Endothelial cell of umbilical vein (primary cell): Measurements from ENCODE around the gene KRTAP10-2. TPM values are rescaled to one million over a fixed set of nuclear protein-coding genes. Genes with fewer than 3 reads are reported as not detected.

ENCODE experiments used
- BruUV-seq: library from RNA; stranded (reverse); fragments of 400-500 nt; replicated peaks from 2 replicates; lab custom pipeline; 2021; lab: Mats Ljungman, UMichigan
- CTCF ChIA-PET: fragments of 300-600, 350-600 bp; sonication (Branson Sonifier 250); formaldehyde crosslinking; loops from one replicate; lab custom pipeline; 2021; ENCODE audit warnings: antibody characterized with exemption, inconsistent platforms; lab: Charles Lee
- POLR2A ChIA-PET: fragments of 300-600, 350-600 bp; sonication (Branson Sonifier 250); formaldehyde crosslinking; loops from one replicate; lab custom pipeline; 2021; ENCODE audit warnings: antibody characterized with exemption, inconsistent platforms; lab: Charles Lee
- DNase-seq: peaks from one replicate; pipeline ENCODE4 v3.0.0-alpha.2; 2011; ENCODE audit warnings: low read depth, low spot score
- FAIRE-seq: peaks from 2 replicates; lab custom pipeline; 2011; peaks lifted over from hg19 to GRCh38; lab: Jason Lieb, UNC
- H2AFZ ChIP-seq: 2 replicates; pipeline ENCODE4 v1.6.0; 2012; ENCODE audit warnings: low read depth, low read length, control low read depth, inconsistent platforms
- H3K27ac ChIP-seq: 2 replicates; pipeline ENCODE4 v1.5.1; 2011; ENCODE audit warnings: low read depth, mild to moderate bottlenecking, control low read depth, low read length, moderate library complexity; ENCODE audit not compliant: insufficient read depth
- H3K27me3 ChIP-seq, 2 experiments: 2 replicates each; pipeline versions ENCODE4 v1.6.0 to v1.6.1; 2011; ENCODE audit warnings: low read length in 2 of 2, mixed read lengths in 1 of 2; ENCODE audit not compliant: control insufficient read depth in 2 of 2, insufficient read depth in 2 of 2
- H3K36me3 ChIP-seq, 2 experiments: 2 replicates in 1 of 2; 3 replicates in 1 of 2; pipeline ENCODE4 v1.5.1; 2011; ENCODE audit warnings: low read length in 2 of 2, mild to moderate bottlenecking in 1 of 2, moderate library complexity in 1 of 2; ENCODE audit not compliant: control insufficient read depth in 2 of 2, insufficient read depth in 2 of 2; ENCODE audit errors: extremely low read depth in 1 of 2
- H3K4me1 ChIP-seq: 3 replicates; pipeline ENCODE4 v1.5.1; 2011; ENCODE audit warnings: mild to moderate bottlenecking, low read length; ENCODE audit not compliant: control insufficient read depth, insufficient read depth; ENCODE audit errors: extremely low read depth
- H3K4me2 ChIP-seq: 2 replicates; pipeline ENCODE4 v1.6.1; 2011; ENCODE audit warnings: low read length, control low read depth, mixed read lengths; ENCODE audit not compliant: insufficient read depth
- H3K4me3 ChIP-seq, 3 experiments: fragments of 200-600 bp in 1 of 3; sonication (generic), shearing (Covaris generic) in 1 of 3; replicated peaks in 1 of 3; 2 replicates each; pipeline ENCODE4 v1.5.1; 2011 to 2016; ENCODE audit warnings: control low read depth in 3 of 3, low read length in 3 of 3, mild to moderate bottlenecking in 2 of 3, inconsistent platforms in 1 of 3, low read depth in 1 of 3, moderate library complexity in 1 of 3; ENCODE audit not compliant: insufficient read depth in 1 of 3
- H3K79me2 ChIP-seq: 2 replicates; pipeline ENCODE4 v1.6.0; 2012; ENCODE audit warnings: low read length, inconsistent platforms; ENCODE audit not compliant: control insufficient read depth, insufficient read depth
- H3K9ac ChIP-seq: replicated peaks from 2 replicates; pipeline ENCODE3; 2011; ENCODE audit warnings: low read length, control low read depth; ENCODE audit not compliant: insufficient read depth; ENCODE audit errors: extremely low read depth
- H3K9me1 ChIP-seq: replicated peaks from 3 replicates; pipeline ENCODE4 v1.6.0; 2011; ENCODE audit warnings: mild to moderate bottlenecking, low read length; ENCODE audit not compliant: control insufficient read depth, insufficient read depth; ENCODE audit errors: extremely low read depth
- H3K9me3 ChIP-seq: replicated peaks from 2 replicates; pipeline ENCODE4 v1.5.1; 2012; ENCODE audit warnings: low read length, inconsistent platforms; ENCODE audit not compliant: control insufficient read depth, insufficient read depth
- H4K20me1 ChIP-seq: replicated peaks from 2 replicates; pipeline ENCODE3; 2011; ENCODE audit warnings: mild to moderate bottlenecking, low read length; ENCODE audit not compliant: control insufficient read depth, insufficient read depth; ENCODE audit errors: extremely low read depth
- EZH2 ChIP-seq: IDR thresholded peaks from 2 replicates; pipeline ENCODE4 v1.6.1; 2012; ENCODE audit warnings: borderline replicate concordance, low read depth, mild to moderate bottlenecking, moderate library complexity, low read length, inconsistent platforms; ENCODE audit not compliant: severe bottlenecking
- FOS ChIP-seq: IDR thresholded peaks from 2 replicates; pipeline ENCODE4 v1.6.1; 2011; ENCODE audit warnings: mild to moderate bottlenecking, low read length, moderate library complexity, borderline replicate concordance; ENCODE audit not compliant: insufficient read depth
- GATA2 ChIP-seq: IDR thresholded peaks from 2 replicates; pipeline ENCODE4 v1.7.0; 2011; ENCODE audit warnings: low read depth, mild to moderate bottlenecking, moderate library complexity, mixed read lengths, low read length; ENCODE audit not compliant: insufficient read length, insufficient read depth
- POLR2A ChIP-seq: IDR thresholded peaks from 2 replicates; pipeline ENCODE4 v1.6.1; 2012; ENCODE audit warnings: low read depth, mild to moderate bottlenecking, control low read depth, low read length
- POLR2AphosphoS5 ChIP-seq: IDR thresholded peaks from 2 replicates; pipeline ENCODE4 v1.6.1; 2012; ENCODE audit warnings: low read depth, mild to moderate bottlenecking, control low read depth, low read length, moderate library complexity; ENCODE audit not compliant: insufficient read depth
- dilution Hi-C: fragments of 300-500 bp; cut with MboI; formaldehyde crosslinking; loops from one replicate; pipeline ENCODE4 v1.15.0; 2019; ENCODE audit warnings: low sequenced_read_pairs; ENCODE audit not compliant: extremely low pct_ligation_motif_present
- intact Hi-C: fragments of 100-400 bp; cut with micrococcal nuclease; formaldehyde crosslinking; loops from one replicate; pipeline ENCODE4 v1.10.0; 2022
- polyA plus RNA-seq, 4 experiments: library from polyadenylated mRNA; depleted of rRNA in 3 of 4; stranded (reverse) in 3 of 4; unstranded in 1 of 4; fragments of >200 nt; gene quantifications; 2 replicates each; pipeline versions ENCODE4 v1.2.1 to v1.2.3, GENCODE V29; 2011 to 2012; ENCODE audit warnings: missing spikeins in 1 of 4
- total RNA-seq: library from RNA; stranded (reverse); gene quantifications from 2 replicates; pipeline ENCODE4 v1.2.3, GENCODE V29; 2021

KRTAP10-2 gene
- total and polyA plus RNA-seq, 2 donors (not counting 3 experiments of a cell fraction or from before 2014, with no cell fraction given), result not detected

DNA sequence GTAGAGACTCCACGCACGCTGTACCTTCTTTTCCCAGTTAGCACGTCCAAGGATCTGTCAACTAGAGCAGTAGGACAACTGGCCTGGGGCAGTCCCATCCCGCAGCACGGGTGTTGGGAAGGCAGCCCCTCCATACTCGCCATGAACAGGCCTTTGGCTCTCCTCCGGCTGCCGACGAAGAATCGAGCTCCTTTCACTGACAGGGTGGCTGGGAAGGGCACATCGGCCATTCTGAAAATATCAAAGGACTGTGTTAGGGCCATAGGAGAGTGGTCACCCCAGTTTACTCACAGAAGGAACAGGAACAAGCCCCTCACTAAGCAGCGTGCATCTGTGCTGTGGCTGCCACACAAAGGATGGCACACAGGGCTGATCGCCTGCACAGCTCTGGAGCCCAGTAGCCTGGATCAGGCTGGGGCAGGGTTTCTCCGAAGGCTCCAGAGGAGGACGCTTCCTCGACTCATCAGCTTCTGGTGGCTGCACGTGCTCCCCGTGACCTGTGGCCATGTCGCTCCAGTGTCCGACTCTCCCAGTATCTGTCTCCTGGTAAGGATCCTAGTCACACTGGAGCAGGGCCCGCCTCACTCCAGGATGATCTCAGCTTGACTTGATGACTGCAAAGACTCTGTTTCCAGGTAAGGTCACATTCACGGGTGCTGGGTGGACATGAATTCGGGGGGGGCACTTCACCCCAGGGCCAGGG, 20.3 kb downstream of the KRTAP10-2 start:
- Histone ChIP-seq H3K36me3 (no peaks in the 10 kb centered on the region), H3K9ac (no peak overlapping the region), H3K4me3 (no peak overlapping the region), H3K79me2 (no peaks in the 10 kb centered on the region), H3K9me1 (no peaks in the 10 kb centered on the region), H3K27me3 (no peaks in the 10 kb centered on the region), H3K9me3 (no peaks in the 10 kb centered on the region), H3K27ac (no peak overlapping the region), H3K4me1 (no peaks in the 10 kb centered on the region), H4K20me1 (no peaks in the 10 kb centered on the region), H2AFZ (no peak overlapping the region), H3K4me2 (no peak overlapping the region)
- no peak for TF ChIP-seq POLR2AphosphoS5
- no peak for TF ChIP-seq EZH2
- no peak for TF ChIP-seq GATA2
- FAIRE-seq (no peak), DNase-seq (no peak)
- ChIA-PET POLR2A (no interaction called here), CTCF (interaction anchor here (1.5 kb wide), 1 partner anchor 13 kb away, joined by 3 read pairs; no protein-coding TSS in a partner anchor)
- intact Hi-C loops (no loop called here), dilution Hi-C loops (no loop called here)
- BruUV-seq, result no TSS peak

DNA sequence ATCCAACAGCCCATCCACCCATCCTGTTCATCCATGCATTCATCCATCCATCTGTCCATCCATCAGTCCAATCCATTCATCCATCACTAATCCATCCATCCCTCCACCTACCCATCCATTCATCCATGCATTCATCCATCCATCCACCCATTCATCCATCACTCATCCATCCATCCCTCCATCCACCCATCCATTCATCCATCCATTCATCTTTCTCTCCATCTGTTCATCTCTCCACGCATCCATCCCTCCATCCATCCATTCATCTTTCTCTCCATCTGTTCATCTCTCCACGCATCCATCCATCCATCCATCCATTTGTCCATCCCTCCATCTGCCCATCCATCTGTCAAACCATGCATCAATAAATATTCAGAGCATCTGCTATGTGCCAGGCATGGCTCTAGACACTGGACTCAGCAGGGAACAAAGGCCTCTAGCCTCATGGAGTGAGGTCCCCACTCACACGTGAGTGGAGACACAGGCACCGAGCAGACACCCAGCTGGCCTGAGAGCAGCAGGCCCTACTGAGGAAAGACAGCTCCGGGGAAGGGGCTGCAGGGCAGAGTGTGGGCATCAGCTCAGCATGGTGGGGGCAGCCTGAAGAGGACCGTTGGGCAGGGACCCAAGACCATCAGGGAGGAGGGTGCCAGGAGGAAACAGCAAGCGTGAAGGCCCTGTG, 20.9 kb downstream of the KRTAP10-2 start:
- Histone ChIP-seq H3K27me3 (no peaks in the 10 kb centered on the region), H4K20me1 (no peaks in the 10 kb centered on the region), H3K9ac (no peak overlapping the region), H3K4me2 (no peak overlapping the region), H3K9me3 (no peaks in the 10 kb centered on the region), H3K27ac (no peak overlapping the region), H3K4me1 (no peaks in the 10 kb centered on the region), H3K4me3 (no peak overlapping the region), H3K36me3 (no peaks in the 10 kb centered on the region), H3K79me2 (no peaks in the 10 kb centered on the region), H3K9me1 (no peaks in the 10 kb centered on the region), H2AFZ (no peak overlapping the region)
- dilution Hi-C loops, result no loop called here
- POLR2A ChIA-PET, result no interaction called here
- TF ChIP-seq FOS, result no peak
- no peak for TF ChIP-seq POLR2A
- intact Hi-C loops, result no loop called here
- CTCF ChIA-PET, result no interaction called here
- no peak for DNase-seq
- BruUV-seq, result no TSS peak
- no peak for FAIRE-seq
